A549 (cell line): ENCODE data around the gene EP300. TPM values are rescaled to one million over a fixed set of nuclear protein-coding genes. Genes with fewer than 3 reads are reported as not detected.

Experiments
- ATAC-seq, 2 experiments: fragments of 200-7000 bp in 1 of 2; fragments of >200 bp in 1 of 2; cut with Nextera tagmentation in 1 of 2; cut with Tn5 transposase in 1 of 2; 3 replicates each; pipeline versions ENCODE4 v1.8.0 to v1.9.1; 2018 to 2020; ENCODE audit warnings: mild to moderate bottlenecking in 1 of 2, moderate library complexity in 1 of 2
- CTCF ChIA-PET: fragments of 300-600 bp; sonication (Branson Sonifier 250); formaldehyde crosslinking; extraction: SDS; loops from one replicate; lab custom pipeline; 2021; ENCODE audit warnings: antibody characterized with exemption, inconsistent platforms; lab: Yijun Ruan, JAX
- POLR2A ChIA-PET: fragments of 350-600 bp; formaldehyde crosslinking; extraction: SDS; loops from one replicate; lab custom pipeline; 2021; ENCODE audit warnings: antibody characterized with exemption, inconsistent platforms; lab: Yijun Ruan, JAX
- DNase-seq, 2 experiments: peaks; one replicate each; pipeline versions ENCODE4 v3.0.0 to v3.0.0-alpha.2; 2011 to 2016; ENCODE audit warnings: low read depth in 1 of 2, low spot score in 1 of 2
- FAIRE-seq: peaks from 2 replicates; lab custom pipeline; 2011; peaks lifted over from hg19 to GRCh38; lab: Jason Lieb, UNC
- H3K27ac ChIP-seq, 2 experiments: fragments of >200 bp; sonication (Bioruptor Twin); formaldehyde crosslinking; 3 replicates each; pipeline ENCODE4 v1.5.1; 2016 to 2017
- H3K4me1 ChIP-seq: fragments of >200 bp; sonication (Bioruptor Twin); formaldehyde crosslinking; 3 replicates; pipeline ENCODE4 v1.6.1; 2016
- H3K4me2 ChIP-seq: fragments of >200 bp; sonication (Bioruptor Twin); formaldehyde crosslinking; 3 replicates; pipeline ENCODE4 v1.6.1; 2016
- H3K4me3 ChIP-seq: fragments of >200 bp; sonication (Bioruptor Twin); formaldehyde crosslinking; 3 replicates; pipeline ENCODE4 v1.5.1; 2016
- H3K9me3 ChIP-seq: fragments of >200 bp; sonication (Bioruptor Twin); formaldehyde crosslinking; 3 replicates; pipeline ENCODE4 v1.6.1; 2016
- ATOH8 ChIP-seq: fragments of 250-450 bp; sonication (Bioruptor Pico); IDR thresholded peaks from 2 replicates; pipeline ENCODE4 v1.5.0; 2020; ENCODE audit warnings: low read depth, mild to moderate bottlenecking, moderate library complexity
- BCL3 ChIP-seq: fragments of >200 bp; sonication (Bioruptor Twin); formaldehyde crosslinking; IDR thresholded peaks from 3 replicates; pipeline ENCODE4 v1.6.1; 2016
- CHD2 ChIP-seq: fragments of 150-350 bp; IDR thresholded peaks from 2 replicates; pipeline ENCODE4 v1.6.1; 2014; ENCODE audit warnings: low read length; ENCODE audit not compliant: partially characterized antibody
- HES2 ChIP-seq: fragments of >200 bp; sonication (Bioruptor Twin); formaldehyde crosslinking; IDR thresholded peaks from 2 replicates; pipeline ENCODE4 v1.6.1; 2016
- HEYL ChIP-seq: fragments of 250-450 bp; sonication (Bioruptor Pico); IDR thresholded peaks from 2 replicates; pipeline ENCODE4 v1.8.0; 2021; ENCODE audit warnings: mild to moderate bottlenecking, moderate library complexity
- JUNB ChIP-seq: fragments of >200 bp; sonication (Bioruptor Twin); formaldehyde crosslinking; IDR thresholded peaks from 2 replicates; pipeline ENCODE4 v1.6.1; 2016
- KDM1A ChIP-seq: fragments of 200-600 bp; sonication (generic); IDR thresholded peaks from 2 replicates; pipeline ENCODE4 v1.6.1; 2016; ENCODE audit warnings: low read depth, mild to moderate bottlenecking
- KDM5A ChIP-seq: fragments of 200-600 bp; sonication (generic); IDR thresholded peaks from 2 replicates; pipeline ENCODE4 v1.6.1; 2016; ENCODE audit warnings: antibody characterized with exemption, mild to moderate bottlenecking
- REST ChIP-seq: fragments of 200-600 bp; sonication (generic); IDR thresholded peaks from 2 replicates; pipeline ENCODE4 v1.6.1; 2016; ENCODE audit warnings: antibody characterized with exemption, mild to moderate bottlenecking, moderate library complexity
- SREBF2 ChIP-seq: fragments of 450-650 bp; IDR thresholded peaks from 2 replicates; pipeline ENCODE4 v1.6.1; 2014; ENCODE audit warnings: mild to moderate bottlenecking, moderate library complexity
- ZC3H11A ChIP-seq: fragments of 450-650 bp; IDR thresholded peaks from 2 replicates; pipeline ENCODE4 v1.6.1; 2014; ENCODE audit warnings: antibody characterized with exemption, mild to moderate bottlenecking
- ZNF302 ChIP-seq: fragments of 250-450 bp; sonication (Bioruptor Pico); IDR thresholded peaks from 2 replicates; pipeline ENCODE4 v1.9.0; 2021; ENCODE audit warnings: inconsistent platforms, mild to moderate bottlenecking, moderate library complexity
- ZSCAN20 ChIP-seq: fragments of 250-450 bp; sonication (Bioruptor Pico); IDR thresholded peaks from 2 replicates; pipeline ENCODE4 v1.8.0; 2022; ENCODE audit warnings: mild to moderate bottlenecking, moderate library complexity
- polyA plus RNA-seq, 4 experiments: library from polyadenylated mRNA; depleted of rRNA in 3 of 4; stranded (reverse); fragments of >200 nt; fragmentation: RNase III in 1 of 4; extraction: RNeasy Plus Mini Kit Qiagen cat#74134 plus additional on column Dnase treatment in 1 of 4; gene quantifications; 2 replicates in 3 of 4; 3 replicates in 1 of 4; pipeline ENCODE4 v1.2.3, GENCODE V29; 2011 to 2017
- TF ChIP-seq, protein P1 (sequence below): IDR thresholded peaks from 2 replicates; pipeline ENCODE4 v1.6.1; 2012
- TF ChIP-seq, protein P2 (sequence below): fragments of >200 bp; sonication (Bioruptor Twin); formaldehyde crosslinking; IDR thresholded peaks from 3 replicates; pipeline ENCODE4 v1.5.1; 2016
- TF ChIP-seq, protein P3 (sequence below): IDR thresholded peaks from 2 replicates; pipeline ENCODE4 v1.6.1; 2012; ENCODE audit warnings: low read depth, borderline replicate concordance

Gene EP300
- polyA plus RNA-seq, 2 of the 4 experiments (the other 2 are of a cell fraction) = 15.5 to 18.2 TPM

- POLR2A ChIA-PET = no interaction called here
- no peak for FAIRE-seq
These were observed 16.4 kb upstream of the EP300 start for GRCh38 chr22:41075946-41076345.

More at GRCh38 chr22:41075946-41076345, 16.4 kb upstream of the EP300 start:
- Histone ChIP-seq H3K4me3 (no peak overlapping the region), H3K4me1 (no peaks in the 10 kb centered on the region)
- ATAC-seq (no peak), DNase-seq (no peak)
- TF ChIP-seq ATOH8 (CRISPR knock-in tag) = no peak
- TF ChIP-seq HES2 = no peak
- TF ChIP-seq REST = no peak
- no peak for TF ChIP-seq HEYL (CRISPR knock-in tag)
- TF ChIP-seq, protein P1, sequence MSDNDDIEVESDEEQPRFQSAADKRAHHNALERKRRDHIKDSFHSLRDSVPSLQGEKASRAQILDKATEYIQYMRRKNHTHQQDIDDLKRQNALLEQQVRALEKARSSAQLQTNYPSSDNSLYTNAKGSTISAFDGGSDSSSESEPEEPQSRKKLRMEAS = no peak
- TF ChIP-seq, protein P2, sequence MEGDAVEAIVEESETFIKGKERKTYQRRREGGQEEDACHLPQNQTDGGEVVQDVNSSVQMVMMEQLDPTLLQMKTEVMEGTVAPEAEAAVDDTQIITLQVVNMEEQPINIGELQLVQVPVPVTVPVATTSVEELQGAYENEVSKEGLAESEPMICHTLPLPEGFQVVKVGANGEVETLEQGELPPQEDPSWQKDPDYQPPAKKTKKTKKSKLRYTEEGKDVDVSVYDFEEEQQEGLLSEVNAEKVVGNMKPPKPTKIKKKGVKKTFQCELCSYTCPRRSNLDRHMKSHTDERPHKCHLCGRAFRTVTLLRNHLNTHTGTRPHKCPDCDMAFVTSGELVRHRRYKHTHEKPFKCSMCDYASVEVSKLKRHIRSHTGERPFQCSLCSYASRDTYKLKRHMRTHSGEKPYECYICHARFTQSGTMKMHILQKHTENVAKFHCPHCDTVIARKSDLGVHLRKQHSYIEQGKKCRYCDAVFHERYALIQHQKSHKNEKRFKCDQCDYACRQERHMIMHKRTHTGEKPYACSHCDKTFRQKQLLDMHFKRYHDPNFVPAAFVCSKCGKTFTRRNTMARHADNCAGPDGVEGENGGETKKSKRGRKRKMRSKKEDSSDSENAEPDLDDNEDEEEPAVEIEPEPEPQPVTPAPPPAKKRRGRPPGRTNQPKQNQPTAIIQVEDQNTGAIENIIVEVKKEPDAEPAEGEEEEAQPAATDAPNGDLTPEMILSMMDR = no peak
- TF ChIP-seq JUNB = no peak
- no peak for TF ChIP-seq SREBF2
- no peak for TF ChIP-seq ZNF302 (CRISPR knock-in tag)
- no peak for TF ChIP-seq CHD2
- TF ChIP-seq BCL3 = no peak
- no peak for TF ChIP-seq ZC3H11A
- TF ChIP-seq, protein P3, sequence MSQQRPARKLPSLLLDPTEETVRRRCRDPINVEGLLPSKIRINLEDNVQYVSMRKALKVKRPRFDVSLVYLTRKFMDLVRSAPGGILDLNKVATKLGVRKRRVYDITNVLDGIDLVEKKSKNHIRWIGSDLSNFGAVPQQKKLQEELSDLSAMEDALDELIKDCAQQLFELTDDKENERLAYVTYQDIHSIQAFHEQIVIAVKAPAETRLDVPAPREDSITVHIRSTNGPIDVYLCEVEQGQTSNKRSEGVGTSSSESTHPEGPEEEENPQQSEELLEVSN = no peak
- TF ChIP-seq ZSCAN20 = no peak
- no peak for TF ChIP-seq KDM5A
- no peak for TF ChIP-seq KDM1A
- TF ChIP-seq, all 56 proteins: peak for 0
- CTCF ChIA-PET = no interaction called here
- no peak overlapping the region for H3K4me2 ChIP-seq
- H3K27ac ChIP-seq = no peak overlapping the region
- no peaks in the 10 kb centered on the region for H3K9me3 ChIP-seq
